Heart left ventricle (tissue), 16 donors: ENCODE data around the gene HNF1A. TPM values are rescaled to one million over a fixed set of nuclear protein-coding genes. Genes with fewer than 3 reads are reported as not detected.

ENCODE experiments used
- ATAC-seq, 4 donors: fragments of 200-7000 bp; cut with Tn5 transposase; one replicate each; pipeline ENCODE4 v1.9.1; 2020 to 2022; ENCODE audit warnings: moderate library complexity in 4 of 4, mild to moderate bottlenecking in 3 of 4, moderate number of reproducible peaks in 1 of 4
- DNase-seq, 5 donors: peaks; one replicate each; pipeline ENCODE4 v3.0.0-alpha.2; 2020
- H3K27ac ChIP-seq, 12 donors: fragments of 200-600 bp; sonication (generic) in 4 of 12; one replicate each; pipeline versions ENCODE4 v1.5.0 to v1.8.0; 2016 to 2022; ENCODE audit warnings: mild to moderate bottlenecking in 2 of 12
- H3K27me3 ChIP-seq, 9 donors: fragments of 200-600 bp; sonication (generic) in 2 of 9; one replicate each; pipeline versions ENCODE4 v1.5.1 to v1.8.0; 2016 to 2022; ENCODE audit warnings: mild to moderate bottlenecking in 3 of 9
- H3K36me3 ChIP-seq, 9 donors: fragments of 200-600 bp; sonication (generic) in 2 of 9; one replicate each; pipeline versions ENCODE4 v1.5.0 to v1.8.0; 2018 to 2022; ENCODE audit warnings: mild to moderate bottlenecking in 2 of 9
- H3K4me1 ChIP-seq, 12 donors: fragments of 200-600 bp; sonication (generic) in 4 of 12; one replicate each; pipeline versions ENCODE4 v1.5.0 to v1.8.0; 2016 to 2022; ENCODE audit warnings: mild to moderate bottlenecking in 3 of 12
- H3K4me3 ChIP-seq, 12 donors: fragments of 200-600 bp; sonication (generic) in 4 of 12; one replicate each; pipeline versions ENCODE4 v1.5.0 to v1.8.0; 2017 to 2022; ENCODE audit warnings: mild to moderate bottlenecking in 9 of 12, moderate library complexity in 4 of 12
- H3K9me3 ChIP-seq, 12 donors: fragments of 200-600 bp; sonication (generic) in 4 of 12; one replicate each; pipeline versions ENCODE4 v1.5.0 to v1.8.0; 2016 to 2022; ENCODE audit warnings: mild to moderate bottlenecking in 1 of 12
- POLR2A ChIP-seq, 2 donors: fragments of 450-650 bp; IDR thresholded peaks; one replicate each; pipeline ENCODE4 v1.6.1; 2017; ENCODE audit warnings: antibody characterized with exemption in 2 of 2, mild to moderate bottlenecking in 2 of 2, moderate library complexity in 2 of 2
- WGBS, 4 donors: extraction: QIAGEN DNeasy Blood & Tissue Kit in 2 of 4; methylation state at CpG; one replicate each; pipeline versions ENCODE4 v1.1.5 to v1.1.7; 2013 to 2018; 5-methylcytosine and 5-hydroxymethylcytosine counted together
- intact Hi-C, 10 donors: fragments of 100-400 bp; cut with DNase I; formaldehyde crosslinking; loops; one replicate each; pipeline versions ENCODE4 v1.11.1 to v1.14.2; 2022
- polyA plus RNA-seq, 2 donors: library from polyadenylated mRNA; stranded (reverse); fragments of 200-250 nt; gene quantifications; one replicate each; pipeline ENCODE4 v1.2.3, GENCODE V29; 2013
- total RNA-seq, 9 donors: library from RNA; depleted of rRNA in 2 of 9; stranded (reverse); fragments of >200 nt in 2 of 9; fragmentation: NEBNext Ultra II Directional in 3 of 9; extraction: Animal tissue kit (Norgen Biotek cat#: 25700) in 3 of 9; gene quantifications; one replicate each; pipeline versions ENCODE4 v1.1.0 to v1.2.4, GENCODE V29; 2016 to 2023
- TF ChIP-seq, protein P1 (sequence below), 12 donors: fragments of 200-600 bp; sonication (generic) in 4 of 12; IDR thresholded peaks; one replicate each; pipeline versions ENCODE4 v1.5.0 to v1.8.0; 2018 to 2022; ENCODE audit warnings: antibody characterized with exemption in 12 of 12, mild to moderate bottlenecking in 5 of 12
- donor health status: ischemic (EF 13 %, LVEDD 7.1; RV severe dilation, severe dysfunction).
- donor health status: healthy with polysubstance abuse.
- donor health status: DM: no; HTN: yes; CAD: no.
- donor health status: DM: no; HTN: no; CAD: no.
- donor health status: ischemic (EF 25% LVEDD 6.9; RV normal size, moderate dysfunction).
- donor health status: ischemic (EF 25% LVEDD 5.7; RV mildly dilated, moderate dysfunction).
- donor health status: healthy.
- donor health status: DM: yes; HTN: yes; CAD: no.
- donor health status: ischemic (EF 35%, LVEDD 5.7; RV mildly dilated, moderate dysfunction).
- donor health status: nonischemic (EF 11% LVEDD 7.7; RV severe dilation, severe dysfunction).
- donor health status: DM: yes; HTN: yes; CAD: no.
- donor health status: PGD.
- donor health status: ischemic (EF 29% LVEDD 5.4; RV normal size, mild dysfunction).
- donor health status: nonischemic (EF 23%, LVEDD 6.1; RV moderate dilation, normal function).

Gene HNF1A
- total and polyA plus RNA-seq, 11 donors, result 0.03 TPM; not detected in 10

DNA sequence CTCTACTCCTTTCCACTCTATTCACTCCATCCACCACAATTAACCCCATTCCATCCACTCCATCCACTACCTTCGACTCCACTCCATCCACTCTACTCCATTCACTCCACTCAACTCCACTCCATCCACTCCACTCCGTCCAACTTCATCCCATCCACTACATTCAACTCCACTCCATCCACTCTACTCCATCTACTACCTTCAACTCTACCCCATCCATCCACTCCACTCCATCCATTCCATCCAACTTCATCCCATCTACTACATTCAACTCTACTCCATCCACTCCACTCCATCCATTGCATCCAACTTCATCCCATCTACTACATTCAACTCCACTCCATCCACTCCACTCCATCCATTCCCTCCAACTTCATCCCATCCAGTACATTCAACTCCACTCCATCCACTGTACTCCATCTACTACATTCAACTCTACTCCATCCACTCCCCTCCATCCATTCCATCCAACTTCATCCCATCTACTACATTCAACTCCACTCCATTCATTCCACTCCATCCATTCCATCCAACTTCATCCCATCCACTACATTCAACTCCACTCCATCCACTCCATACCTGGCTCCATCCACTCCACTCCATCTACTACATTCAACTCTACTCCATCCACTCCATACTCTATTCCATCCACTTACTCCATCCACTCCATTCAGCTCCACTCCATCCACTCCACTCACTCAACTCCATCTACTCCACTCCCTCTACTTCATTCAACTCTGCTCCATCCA lies 16.4 kb downstream of the HNF1A start:
- H3K4me1 ChIP-seq, result peaks cover 0 to 6% (median 0%) of the 10 kb centered on the region in 12 donors
- no peak for ATAC-seq
- no peak for DNase-seq
- no peaks in the 10 kb centered on the region for H3K36me3 ChIP-seq
- 86 to 93% (median 92%) methylated on average over 2 of the region's 2 CpGs for WGBS, 4 donors
- intact Hi-C loops, result no loop called here
- H3K27me3 ChIP-seq, result peaks cover 0 to 21% (median 0%) of the 10 kb centered on the region in 9 donors
- H3K4me3 ChIP-seq, result no peak overlapping the region
- no peak overlapping the region for H3K27ac ChIP-seq
- TF ChIP-seq POLR2A (IDR thresholded peaks at IDR 0.05), result no peak
- TF ChIP-seq, protein P1, sequence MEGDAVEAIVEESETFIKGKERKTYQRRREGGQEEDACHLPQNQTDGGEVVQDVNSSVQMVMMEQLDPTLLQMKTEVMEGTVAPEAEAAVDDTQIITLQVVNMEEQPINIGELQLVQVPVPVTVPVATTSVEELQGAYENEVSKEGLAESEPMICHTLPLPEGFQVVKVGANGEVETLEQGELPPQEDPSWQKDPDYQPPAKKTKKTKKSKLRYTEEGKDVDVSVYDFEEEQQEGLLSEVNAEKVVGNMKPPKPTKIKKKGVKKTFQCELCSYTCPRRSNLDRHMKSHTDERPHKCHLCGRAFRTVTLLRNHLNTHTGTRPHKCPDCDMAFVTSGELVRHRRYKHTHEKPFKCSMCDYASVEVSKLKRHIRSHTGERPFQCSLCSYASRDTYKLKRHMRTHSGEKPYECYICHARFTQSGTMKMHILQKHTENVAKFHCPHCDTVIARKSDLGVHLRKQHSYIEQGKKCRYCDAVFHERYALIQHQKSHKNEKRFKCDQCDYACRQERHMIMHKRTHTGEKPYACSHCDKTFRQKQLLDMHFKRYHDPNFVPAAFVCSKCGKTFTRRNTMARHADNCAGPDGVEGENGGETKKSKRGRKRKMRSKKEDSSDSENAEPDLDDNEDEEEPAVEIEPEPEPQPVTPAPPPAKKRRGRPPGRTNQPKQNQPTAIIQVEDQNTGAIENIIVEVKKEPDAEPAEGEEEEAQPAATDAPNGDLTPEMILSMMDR (IDR thresholded peaks at IDR 0.05), result no peak
- no peaks in the 10 kb centered on the region for H3K9me3 ChIP-seq

GRCh38 chr12:120996133-120996746 lies 17.9 kb downstream of the HNF1A start:
- Histone ChIP-seq H3K27ac (no peak overlapping the region), H3K27me3 (peaks cover 0 to 21% (median 0%) of the 10 kb centered on the region in 9 donors), H3K4me3 (no peak overlapping the region), H3K4me1 (peaks cover 0 to 7% (median 0%) of the 10 kb centered on the region in 12 donors), H3K36me3 (no peaks in the 10 kb centered on the region), H3K9me3 (no peaks in the 10 kb centered on the region)
- WGBS, 4 donors, result 79 to 92% (median 88%) methylated on average over 5 to 11 of the region's 11 CpGs
- ATAC-seq (no peak), DNase-seq (no peak)
- TF ChIP-seq, protein P1 (IDR thresholded peaks at IDR 0.05), result no peak
- intact Hi-C loops, result no loop called here

- Histone ChIP-seq H3K27me3 (peaks cover 0 to 21% (median 0%) of the 10 kb centered on the region in 9 donors), H3K9me3 (no peaks in the 10 kb centered on the region), H3K27ac (no peak overlapping the region), H3K4me3 (no peak overlapping the region), H3K36me3 (peaks cover 0 to 10% (median under 1%) of the 10 kb centered on the region in 9 donors), H3K4me1 (peaks cover 0 to 7% (median 0%) of the 10 kb centered on the region in 12 donors)
- DNase-seq, result no peak
- no peak for ATAC-seq
- TF ChIP-seq, protein P1 (IDR thresholded peaks at IDR 0.05), result no peak
- 69 to 84% (median 82%) methylated on average over 4 to 9 of the region's 9 CpGs for WGBS, 4 donors
- intact Hi-C loops, result no loop called here
These were observed 19.1 kb downstream of the HNF1A start for GRCh38 chr12:120997448-120997847.

- TF ChIP-seq POLR2A (IDR thresholded peaks at IDR 0.05), result no peak
- TF ChIP-seq, protein P1 (IDR thresholded peaks at IDR 0.05), result no peak
- Histone ChIP-seq H3K27ac (no peak overlapping the region), H3K36me3 (peaks cover 0 to 19% (median 10%) of the 10 kb centered on the region in 9 donors), H3K9me3 (no peaks in the 10 kb centered on the region), H3K4me3 (no peak overlapping the region), H3K4me1 (peaks cover 0 to 7% (median 0%) of the 10 kb centered on the region in 12 donors), H3K27me3 (peaks cover 0 to 21% (median 0%) of the 10 kb centered on the region in 9 donors)
- WGBS, 4 donors, result 82 to 90% (median 86%) methylated on average over 3 of the region's 3 CpGs
- ATAC-seq (no peak), DNase-seq (no peak)
- intact Hi-C loops, result no loop called here
These were observed 20.1 kb downstream of the HNF1A start for GRCh38 chr12:120998435-120998834.
